HG03095 (cell line): ENCODE measurements around the gene NT5DC3.

ENCODE experiments used
- ATAC-seq: cut with Tn5 transposase; IDR thresholded peaks from one replicate; pipeline ENCODE4 v1.9.1; 2021; ENCODE audit warnings: moderate library complexity; ENCODE audit not compliant: unreplicated experiment

Gene NT5DC3

GRCh38 chr12:103756443-103756842, 84.6 kb downstream of the NT5DC3 start:
- ATAC-seq: no peak

- ATAC-seq: no peak
Measured at GRCh38 chr12:103755425-103755824, 85.6 kb downstream of the NT5DC3 start.

- ATAC-seq: no peak
Measured at GRCh38 chr12:103751600-103751999, 89.4 kb downstream of the NT5DC3 start.

GRCh38 chr12:103751171-103751570, 89.9 kb downstream of the NT5DC3 start:
- ATAC-seq: no peak

DNA sequence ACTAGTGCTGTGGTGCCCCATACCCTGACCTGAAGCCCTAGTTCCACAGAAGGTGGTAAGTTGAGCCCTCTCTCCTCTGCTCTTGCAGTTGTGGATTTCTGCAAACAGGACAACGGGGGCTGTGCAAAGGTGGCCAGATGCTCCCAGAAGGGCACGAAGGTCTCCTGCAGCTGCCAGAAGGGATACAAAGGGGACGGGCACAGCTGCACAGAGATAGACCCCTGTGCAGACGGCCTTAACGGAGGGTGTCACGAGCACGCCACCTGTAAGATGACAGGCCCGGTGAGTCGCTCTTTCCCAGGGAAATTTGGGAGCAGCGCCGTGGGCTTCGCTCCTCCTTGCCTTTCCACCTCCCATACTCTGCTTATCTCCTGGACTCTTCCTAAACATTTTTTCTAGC, 92.2 kb downstream of the NT5DC3 start:
- no peak for ATAC-seq

- ATAC-seq: no peak
Measured at GRCh38 chr12:103748002-103748401, 93.0 kb downstream of the NT5DC3 start.

GRCh38 chr12:103745962-103746361, 95.1 kb downstream of the NT5DC3 start:
- ATAC-seq: no peak

DNA sequence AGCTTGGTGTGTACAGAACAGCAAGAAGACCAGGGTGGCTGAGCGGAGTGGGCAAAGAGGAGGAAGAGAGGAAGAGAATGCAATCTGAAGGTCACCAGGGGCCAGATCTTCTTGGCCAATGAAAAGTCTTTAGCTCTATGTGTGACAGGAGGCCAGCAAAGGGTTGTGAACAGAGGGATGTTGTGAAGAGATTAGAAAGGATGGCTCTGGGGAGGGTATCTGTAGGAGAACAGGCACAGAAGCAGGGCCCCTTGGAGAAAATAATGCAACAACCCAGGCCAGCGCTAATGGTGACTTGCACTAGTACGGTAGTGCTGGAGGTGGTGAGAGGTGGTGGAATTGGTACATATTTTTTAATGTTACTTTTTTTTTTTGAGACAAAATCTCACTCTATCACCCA, 97.2 kb downstream of the NT5DC3 start:
- no peak for ATAC-seq

DNA sequence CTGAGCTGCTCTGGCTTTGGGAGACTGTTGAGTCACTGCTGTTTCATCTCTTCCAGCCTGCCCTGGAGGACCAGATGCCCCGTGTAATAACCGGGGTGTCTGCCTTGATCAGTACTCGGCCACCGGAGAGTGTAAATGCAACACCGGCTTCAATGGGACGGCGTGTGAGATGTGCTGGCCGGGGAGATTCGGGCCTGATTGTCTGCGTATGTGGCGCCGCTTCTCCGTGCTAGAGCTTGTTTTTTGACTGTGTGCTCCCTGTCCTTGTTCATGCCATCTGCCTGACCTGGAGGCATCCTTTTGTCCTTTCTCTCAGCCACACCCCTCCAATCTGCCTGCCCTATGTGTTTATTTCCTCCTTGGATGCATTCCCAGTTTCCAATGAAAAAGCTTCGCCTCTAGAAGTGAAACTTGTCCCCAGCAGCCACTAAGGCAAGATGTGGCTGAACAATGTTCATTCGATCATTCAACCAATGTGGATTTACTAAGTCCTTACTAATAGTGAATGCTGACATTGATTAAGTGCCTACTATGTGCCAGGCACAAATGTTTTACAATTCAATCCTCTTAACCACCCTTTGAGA, 98.6 kb downstream of the NT5DC3 start:
- ATAC-seq: no peak

- no peak for ATAC-seq
Measured at GRCh38 chr12:103737881-103738280, 103.2 kb downstream of the NT5DC3 start.

GRCh38 chr12:103736572-103736971, 104.5 kb downstream of the NT5DC3 start:
- ATAC-seq: no peak

DNA sequence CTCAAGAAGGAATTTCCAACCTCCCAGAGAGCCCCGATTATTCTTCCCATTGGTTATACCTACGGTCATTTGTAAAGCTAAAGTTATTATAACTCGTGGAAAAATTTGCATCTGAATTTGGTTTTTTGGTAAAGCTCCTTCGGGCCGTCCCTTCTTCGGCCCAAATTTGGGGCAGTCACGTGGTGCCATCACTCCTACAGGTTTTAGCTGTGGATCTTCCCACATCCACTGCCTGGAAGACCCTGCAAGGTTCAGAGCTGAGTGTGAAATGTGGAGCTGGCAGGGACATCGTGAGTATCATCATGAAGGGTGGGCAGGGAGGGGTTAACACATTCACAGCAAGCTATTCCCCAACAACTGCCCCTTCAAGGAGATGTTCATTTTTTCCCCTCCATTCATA, 105.7 kb downstream of the NT5DC3 start:
- no peak for ATAC-seq

DNA sequence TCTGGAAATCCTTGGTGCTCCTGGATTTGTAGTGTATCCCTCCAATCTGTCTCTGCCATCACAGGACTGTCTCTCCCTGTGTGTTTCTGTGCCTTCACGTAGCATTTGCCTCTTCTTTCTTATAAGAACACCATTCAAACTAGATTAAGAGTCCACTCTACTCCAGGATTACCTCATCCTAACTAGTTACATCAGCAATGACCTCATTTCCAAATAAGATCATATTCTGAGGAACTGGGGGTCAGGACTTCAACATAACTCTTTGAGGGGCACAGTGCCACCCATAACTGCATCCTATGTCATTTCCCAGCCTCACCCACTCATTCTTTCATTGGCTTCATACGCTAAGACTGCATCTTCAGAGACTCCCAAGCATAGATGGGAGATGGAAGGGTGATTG, 106.2 kb downstream of the NT5DC3 start:
- ATAC-seq: no peak

- no peak for ATAC-seq
Measured at GRCh38 chr12:103731539-103731938, 109.5 kb downstream of the NT5DC3 start.

- ATAC-seq: no peak
Measured at GRCh38 chr12:103729499-103729898, 111.5 kb downstream of the NT5DC3 start.

DNA sequence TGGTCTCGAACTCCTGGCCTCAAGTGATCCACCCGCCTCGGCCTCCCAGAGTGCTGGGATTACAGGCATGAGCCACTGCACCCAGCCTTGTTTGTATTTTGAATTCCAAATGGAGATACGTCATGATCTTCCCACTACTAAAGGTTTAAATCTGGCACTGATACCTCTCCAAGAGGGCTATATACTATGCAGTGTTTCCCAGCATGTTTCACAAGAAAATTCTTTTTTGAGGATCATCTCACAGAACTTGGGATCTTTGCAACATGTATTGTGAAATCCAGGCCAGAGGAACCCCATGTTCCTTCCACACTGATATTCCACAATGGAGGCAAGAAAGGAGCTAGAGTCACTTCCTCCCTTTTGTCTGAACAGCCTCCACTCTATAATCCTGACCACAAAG, 112.7 kb downstream of the NT5DC3 start:
- ATAC-seq: no peak

DNA sequence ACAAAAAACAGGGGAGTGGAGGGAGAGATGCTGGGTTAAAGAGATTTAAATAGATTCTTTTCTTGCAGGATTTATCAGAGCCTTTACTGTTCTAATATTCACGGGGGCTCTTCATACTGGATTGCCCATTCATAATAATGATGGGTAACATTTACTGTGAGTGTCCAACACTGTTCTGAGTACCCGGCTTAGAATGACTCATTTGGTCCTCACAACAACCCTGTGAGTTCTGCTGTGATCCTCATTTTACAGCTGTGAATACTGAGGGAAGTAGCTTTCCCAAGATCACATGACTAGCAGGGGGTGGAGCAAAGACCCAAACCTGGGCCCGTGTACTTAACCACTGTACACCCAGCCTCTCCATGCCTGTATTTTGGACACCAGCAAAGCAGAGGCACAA, 113.4 kb downstream of the NT5DC3 start:
- ATAC-seq: no peak

DNA sequence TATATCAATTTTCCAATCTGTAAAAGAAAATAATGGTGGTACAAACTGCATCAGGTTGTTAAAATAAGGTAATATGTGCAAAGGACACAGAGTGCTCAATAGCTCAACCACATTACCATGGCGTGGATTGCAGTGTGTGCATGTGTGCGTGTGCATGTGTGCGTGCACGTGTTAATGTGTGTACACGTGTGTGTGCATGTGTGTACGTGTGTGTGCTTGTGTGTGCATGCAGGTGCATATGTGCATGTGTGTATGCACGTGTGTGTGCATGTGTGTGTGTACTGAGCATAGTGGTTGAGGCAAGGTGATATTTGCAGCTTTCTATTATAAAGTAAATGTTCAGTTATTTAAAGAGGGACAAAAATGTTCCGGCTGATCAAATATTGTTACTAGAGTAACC, 115.6 kb downstream of the NT5DC3 start:
- no peak for ATAC-seq
